GM19397 (cell line): ENCODE measurements around the gene SNRNP25.

ENCODE experiments used
- ATAC-seq: cut with Tn5 transposase; IDR thresholded peaks from one replicate; pipeline ENCODE4 v1.9.1; 2021; ENCODE audit warnings: mild to moderate bottlenecking, moderate library complexity; ENCODE audit not compliant: unreplicated experiment

SNRNP25 gene

DNA sequence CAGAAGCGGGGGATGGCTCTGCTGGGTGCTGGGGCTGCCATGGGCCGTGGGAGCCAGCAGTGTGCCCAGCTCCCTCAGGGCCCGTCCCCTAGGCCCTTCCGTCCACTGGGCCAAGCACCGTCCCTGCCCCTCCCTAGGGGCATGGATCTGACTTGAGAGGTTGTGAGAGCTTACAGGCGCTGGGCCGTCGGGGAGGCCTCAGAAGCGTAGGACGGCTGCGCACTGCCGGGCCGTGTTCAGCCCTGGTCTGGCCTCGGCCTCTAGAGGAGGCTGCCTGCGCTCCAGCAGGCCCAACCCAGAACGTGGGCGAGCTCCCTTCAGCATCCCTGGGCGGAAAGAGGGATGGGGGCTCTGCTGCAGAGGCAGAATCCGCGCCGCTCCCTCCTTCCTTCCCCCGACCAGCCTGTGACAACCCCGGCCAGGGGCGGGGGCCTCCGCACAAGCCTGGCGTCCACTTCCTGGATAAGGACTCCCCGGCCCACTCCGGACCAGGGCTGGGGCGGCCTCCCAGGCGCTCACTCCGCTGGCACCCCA, 23.7 kb downstream of the SNRNP25 start:
- peak; percentile 26 for ATAC-seq

- peak; percentile 77 for ATAC-seq
Measured at GRCh38 chr16:77807-78443, 24.3 kb downstream of the SNRNP25 start, which contains the start of gene MPG. Gene MPG, plus strand, starts transcription at chr16:78225. Its CDS starts 85 bp downstream, at chr16:78310.

- ATAC-seq = peak; percentile 15
Measured at GRCh38 chr16:78444-79150, 25.0 kb downstream of the SNRNP25 start.

DNA sequence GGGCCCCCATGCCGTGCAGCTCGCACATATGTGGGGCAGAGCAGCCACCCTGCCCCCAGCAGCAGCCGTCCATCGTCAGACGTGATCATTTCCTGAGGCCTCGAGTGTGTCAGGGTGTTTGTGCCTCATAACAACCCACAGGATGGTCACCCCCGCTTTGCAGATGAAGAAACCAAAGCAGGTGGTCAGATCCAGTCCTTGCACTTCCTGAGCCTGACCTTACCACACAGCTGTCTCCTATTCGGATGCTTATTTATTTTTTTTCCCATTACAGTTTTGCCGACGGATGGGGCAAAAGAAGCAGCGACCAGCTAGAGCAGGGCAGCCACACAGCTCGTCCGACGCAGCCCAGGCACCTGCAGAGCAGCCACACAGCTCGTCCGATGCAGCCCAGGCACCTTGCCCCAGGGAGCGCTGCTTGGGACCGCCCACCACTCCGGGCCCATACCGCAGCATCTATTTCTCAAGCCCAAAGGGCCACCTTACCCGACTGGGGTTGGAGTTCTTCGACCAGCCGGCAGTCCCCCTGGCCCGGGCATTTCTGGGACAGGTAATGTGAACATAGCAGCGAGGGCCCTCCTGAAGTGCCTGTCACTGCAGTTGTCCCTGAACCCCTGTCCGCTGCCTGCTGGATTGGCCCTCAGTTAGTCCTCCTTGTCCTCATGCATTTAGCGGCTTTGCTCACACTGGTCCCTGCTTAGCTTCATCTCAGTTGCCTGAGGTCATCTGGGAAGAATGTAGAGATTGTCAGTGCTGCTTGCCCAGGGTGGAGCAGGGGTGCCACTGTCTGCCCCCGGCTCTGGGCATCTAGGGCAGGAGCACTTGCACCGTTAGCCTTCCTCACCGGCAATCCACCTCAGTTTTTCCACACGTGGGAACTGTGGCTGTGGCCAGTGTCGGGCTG, 25.8 kb downstream of the SNRNP25 start:
- no peak for ATAC-seq

- ATAC-seq = no peak
Measured at GRCh38 chr16:83060-83603, 29.5 kb downstream of the SNRNP25 start.

DNA sequence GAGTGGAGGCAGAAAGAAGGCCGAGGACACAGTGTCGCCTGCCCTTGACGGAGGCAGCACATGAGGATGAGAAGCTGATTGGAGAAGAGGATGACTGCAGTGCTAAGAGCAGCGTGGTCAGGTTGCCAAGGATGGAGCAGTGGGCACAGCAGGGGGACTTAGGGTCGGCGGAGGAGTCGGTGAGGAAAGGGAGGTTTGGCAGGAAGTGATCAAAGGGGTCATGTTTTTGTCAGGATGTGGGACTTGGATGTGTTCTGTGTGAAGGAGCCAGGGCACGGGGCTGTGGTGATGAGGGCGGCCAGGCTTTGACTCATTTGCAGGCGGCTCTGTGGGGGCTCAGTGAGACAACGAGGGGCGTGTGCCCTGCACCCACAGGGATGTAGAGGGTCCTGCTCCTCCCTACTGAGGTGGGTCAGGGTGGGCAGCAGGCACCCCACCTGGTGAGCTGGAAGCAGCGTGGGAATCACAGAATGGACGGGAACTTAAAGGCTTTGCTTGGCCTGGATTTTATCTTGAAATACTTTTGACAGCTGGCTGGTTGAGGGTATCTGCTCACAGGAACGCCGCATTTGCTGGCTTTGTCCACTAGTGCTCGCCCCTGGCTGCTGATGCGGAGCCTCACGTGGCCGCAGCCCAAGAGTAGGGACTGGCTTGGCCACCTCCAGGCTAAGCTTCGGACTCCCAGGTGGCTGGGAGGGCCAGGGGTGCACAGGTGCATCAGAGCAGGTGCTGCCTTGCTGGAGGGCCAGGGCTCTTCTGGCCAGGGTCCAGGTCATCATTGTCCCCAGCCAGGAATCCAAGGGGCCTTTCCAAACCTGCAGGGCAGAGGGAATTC, 30.4 kb downstream of the SNRNP25 start:
- ATAC-seq = no peak

DNA sequence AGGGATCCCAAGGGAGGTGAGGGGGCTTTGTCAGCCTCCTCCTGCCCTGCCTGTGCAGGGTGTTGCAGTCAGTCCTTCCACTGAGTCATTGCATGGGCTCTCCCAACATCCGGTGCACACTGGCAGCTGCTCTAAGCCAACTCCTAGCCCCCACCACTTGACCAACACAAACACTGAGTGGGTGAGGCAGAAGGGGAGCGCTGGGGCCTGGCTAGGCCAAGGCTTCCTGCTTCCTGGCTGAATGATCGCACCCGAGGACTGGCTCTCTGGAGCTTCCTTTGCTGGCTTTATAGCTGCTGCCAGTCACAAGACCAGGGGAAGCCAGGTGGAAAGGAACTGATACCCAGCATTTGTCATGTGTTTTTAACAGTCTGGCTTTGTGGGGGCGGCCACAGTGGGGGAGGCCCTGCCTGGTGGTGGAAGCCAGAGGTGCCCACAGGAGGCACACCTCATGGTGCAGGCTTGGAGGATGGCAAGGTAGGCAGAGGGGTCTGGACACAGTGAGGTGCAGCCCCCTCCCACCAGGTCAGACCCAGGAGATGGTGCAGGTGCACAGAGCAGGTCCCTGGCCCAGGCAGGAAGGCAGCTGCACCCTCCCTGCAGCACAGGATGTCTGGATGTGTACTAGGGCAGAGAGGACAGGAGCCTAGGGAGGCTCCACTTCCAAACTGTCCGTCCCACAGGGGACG, 31.2 kb downstream of the SNRNP25 start:
- ATAC-seq = peak; percentile 50

GRCh38 chr16:85407-85782, 31.8 kb downstream of the SNRNP25 start:
- ATAC-seq = no peak

DNA sequence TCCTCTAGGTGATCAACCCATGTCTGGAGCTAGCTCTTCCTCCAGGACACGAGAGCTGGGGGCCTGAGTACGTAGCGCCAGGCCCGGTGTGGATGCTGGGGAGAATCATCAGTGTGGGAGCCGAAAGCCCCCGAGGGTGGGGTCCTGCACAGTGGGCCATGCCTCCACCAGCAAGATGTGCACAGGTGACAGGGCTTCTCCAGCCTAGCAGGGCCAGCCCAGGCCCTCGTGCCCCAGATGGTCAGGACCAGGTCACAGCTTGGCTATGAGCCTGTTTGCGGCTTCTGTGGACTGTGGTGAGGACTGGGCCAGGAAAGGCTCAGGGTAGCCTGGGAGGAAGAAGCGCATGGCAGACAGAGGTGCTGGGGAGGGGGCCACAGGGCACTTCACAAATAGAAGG, 32.2 kb downstream of the SNRNP25 start:
- ATAC-seq = no peak

- ATAC-seq = no peak
Measured at GRCh38 chr16:86483-86952, 32.9 kb downstream of the SNRNP25 start.

DNA sequence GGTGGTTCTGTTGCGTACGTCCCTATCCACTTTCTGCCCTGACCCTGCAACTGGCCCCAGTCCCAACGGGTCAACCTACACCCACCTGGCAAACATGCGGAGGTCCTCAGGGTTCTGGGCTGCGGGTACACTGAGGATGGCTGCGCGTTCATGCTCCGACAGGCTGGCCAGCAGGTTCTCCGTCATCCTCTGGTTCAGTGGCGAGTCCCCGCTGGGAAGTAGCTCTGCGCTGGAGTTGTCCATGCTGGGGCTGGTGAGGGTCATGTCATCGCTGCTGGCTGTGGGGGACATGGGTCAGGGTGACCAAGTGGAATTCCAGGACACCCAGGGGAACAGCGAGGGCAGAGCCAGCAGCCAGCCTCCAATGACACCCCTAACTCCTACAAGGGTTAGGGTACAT, 35.0 kb downstream of the SNRNP25 start:
- no peak for ATAC-seq

- no peak for ATAC-seq
Measured at GRCh38 chr16:89391-90302, 36.0 kb downstream of the SNRNP25 start.

GRCh38 chr16:91484-91883, 37.9 kb downstream of the SNRNP25 start:
- ATAC-seq = no peak

DNA sequence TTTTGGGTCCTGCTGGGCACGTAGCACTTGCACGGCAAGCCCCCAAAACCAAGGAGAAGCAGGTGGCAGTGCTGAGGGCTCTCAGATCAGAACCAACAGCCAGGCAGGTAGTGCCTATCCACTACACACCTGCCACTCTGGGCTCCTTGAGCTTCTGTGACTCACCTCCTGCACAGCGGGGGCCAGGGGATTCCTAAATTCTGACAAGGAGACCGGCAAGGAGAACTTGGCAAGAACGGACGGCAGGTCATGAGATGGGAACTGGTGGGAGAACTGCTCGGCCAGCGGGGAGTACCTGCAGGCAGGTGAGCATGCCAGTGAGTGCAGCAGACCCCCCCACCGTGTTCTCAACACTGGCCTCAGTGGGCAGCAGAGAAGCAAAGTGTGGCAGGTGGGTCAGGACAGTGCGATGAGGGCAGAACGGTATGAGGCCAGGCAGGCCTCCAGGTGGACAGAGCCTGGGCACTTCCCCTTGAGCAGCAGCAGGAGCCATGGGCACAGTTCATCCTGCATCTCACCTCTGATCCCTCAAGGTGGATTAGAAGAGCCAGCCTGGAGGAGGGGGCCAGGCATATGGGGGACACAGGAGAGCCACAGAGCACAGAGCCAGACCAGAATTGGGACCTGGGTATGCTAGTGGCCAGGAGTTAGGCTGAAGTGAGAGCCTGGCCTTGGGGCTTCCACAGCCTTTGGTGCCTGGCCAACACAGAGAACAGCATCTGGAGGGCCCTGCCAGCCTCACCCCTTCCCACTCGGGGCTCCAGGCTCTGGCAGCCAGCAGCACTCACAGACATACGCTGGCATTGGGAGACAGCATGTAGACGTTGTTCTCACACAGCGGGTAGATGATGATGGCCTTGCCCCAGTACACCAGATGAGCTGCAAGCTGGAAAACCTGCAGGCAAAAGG, 39.1 kb downstream of the SNRNP25 start:
- ATAC-seq = no peak

GRCh38 chr16:94918-95265, 41.3 kb downstream of the SNRNP25 start:
- ATAC-seq = no peak

DNA sequence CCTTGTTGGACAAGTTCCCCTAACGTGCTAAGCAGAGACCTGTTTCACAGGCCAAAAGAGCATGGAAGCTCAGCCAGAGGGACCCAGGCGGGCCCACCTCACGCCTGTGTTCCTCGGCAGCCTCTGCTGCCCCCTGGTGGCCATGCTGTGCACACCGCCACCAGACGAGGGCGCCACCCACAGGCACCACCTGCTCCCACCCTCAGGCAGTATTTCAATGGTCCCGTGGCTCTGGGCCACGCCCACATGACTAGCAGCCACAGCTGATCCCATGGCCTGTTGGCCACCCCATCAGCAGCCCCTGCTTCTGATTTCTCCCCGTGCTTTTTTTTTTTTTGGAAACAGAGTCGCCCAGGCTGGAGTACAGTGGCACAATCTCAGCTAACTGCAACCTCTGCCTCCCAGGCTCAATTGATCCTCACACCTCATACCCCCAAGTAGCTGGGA, 43.3 kb downstream of the SNRNP25 start:
- no peak for ATAC-seq

GRCh38 chr16:97822-98221, 44.2 kb downstream of the SNRNP25 start:
- ATAC-seq = no peak
